NCI-H526 treated with DMSO at 0.1 percent for 48 hours (cell line): Measurements from ENCODE around the gene BOD1L1.

Experiments
- DNase-seq: peaks from one replicate; lab custom pipeline; 2025; lab: John Stamatoyannopoulos, UW

The BOD1L1 gene

DNA sequence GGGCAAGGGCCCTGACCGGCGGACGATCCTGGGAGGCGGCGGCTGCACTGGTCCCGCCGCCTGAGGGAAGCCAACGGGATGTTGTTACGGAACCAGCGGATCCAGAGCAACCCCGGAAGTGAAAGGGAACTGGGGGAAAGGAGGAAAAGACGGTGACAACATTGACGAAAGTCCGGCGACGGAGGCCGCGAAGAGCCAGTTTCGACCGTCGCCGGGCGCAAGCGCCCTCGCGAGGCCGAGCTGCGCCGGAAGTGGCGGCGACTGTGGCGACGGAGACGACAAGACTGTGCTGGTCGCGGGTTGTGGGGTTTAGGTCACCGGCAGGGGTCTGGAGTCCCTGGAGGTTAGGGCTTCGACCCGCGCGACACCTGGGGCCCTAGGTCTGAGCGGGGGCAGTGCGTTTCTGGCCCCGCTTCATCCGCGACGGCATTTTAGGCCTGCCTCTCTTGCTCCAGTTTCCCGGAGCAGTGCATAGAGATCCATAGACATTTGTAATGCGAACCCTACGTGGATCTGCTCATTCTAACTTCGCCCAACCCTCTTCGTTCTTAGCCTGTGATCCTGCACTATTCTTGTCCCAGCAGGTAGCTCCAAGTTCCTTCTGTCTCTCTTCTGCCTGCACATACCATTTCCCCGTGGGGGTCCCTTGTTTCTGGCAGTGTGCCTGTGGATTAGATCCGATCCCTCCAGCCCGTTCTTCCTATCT lies at the start of gene BOD1L1:
Gene BOD1L1 (minus strand): TSS at position 120 of the 706 bp plus-strand sequence. CDS start 138 bp downstream, outside the sequence.
- peak; percentile 74 for DNase-seq

GRCh38 chr4:13674971-13675370 lies 47.4 kb upstream of the BOD1L1 start:
- DNase-seq: no peak

GRCh38 chr4:13673167-13673566 lies 45.6 kb upstream of the BOD1L1 start:
- DNase-seq: no peak

DNA sequence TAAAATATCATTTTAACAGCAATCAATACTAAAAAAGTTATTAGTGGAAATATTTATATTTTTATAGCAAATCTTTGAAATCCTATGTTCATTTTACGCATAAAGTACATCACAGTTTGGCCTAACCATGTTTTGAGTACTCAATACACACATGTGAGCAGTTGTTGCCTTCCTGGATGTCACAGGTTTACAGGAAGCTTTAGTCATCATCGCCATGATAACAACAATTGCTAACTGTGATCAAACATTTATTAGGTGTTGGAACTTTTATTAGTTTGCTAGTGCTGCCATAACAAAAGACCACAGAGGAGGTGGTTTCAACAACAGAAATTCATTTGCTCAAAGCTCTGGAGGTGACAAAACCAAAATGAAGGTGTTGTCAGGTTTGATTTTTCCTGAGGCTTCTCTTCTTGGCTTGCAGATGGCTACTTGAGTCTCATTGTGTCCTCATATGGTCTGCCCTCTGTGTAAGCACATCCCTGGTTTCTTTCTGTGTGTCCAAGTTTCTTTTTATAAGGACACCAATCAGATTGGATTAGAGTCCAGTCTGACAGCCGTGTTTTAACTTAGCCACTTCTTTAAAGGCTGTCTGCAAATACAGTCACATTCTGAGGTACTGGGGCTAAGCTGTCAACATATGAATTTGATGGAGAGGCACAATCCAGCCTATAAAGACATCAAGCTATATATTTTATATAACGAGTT lies 43.1 kb upstream of the BOD1L1 start:
- no peak for DNase-seq

DNA sequence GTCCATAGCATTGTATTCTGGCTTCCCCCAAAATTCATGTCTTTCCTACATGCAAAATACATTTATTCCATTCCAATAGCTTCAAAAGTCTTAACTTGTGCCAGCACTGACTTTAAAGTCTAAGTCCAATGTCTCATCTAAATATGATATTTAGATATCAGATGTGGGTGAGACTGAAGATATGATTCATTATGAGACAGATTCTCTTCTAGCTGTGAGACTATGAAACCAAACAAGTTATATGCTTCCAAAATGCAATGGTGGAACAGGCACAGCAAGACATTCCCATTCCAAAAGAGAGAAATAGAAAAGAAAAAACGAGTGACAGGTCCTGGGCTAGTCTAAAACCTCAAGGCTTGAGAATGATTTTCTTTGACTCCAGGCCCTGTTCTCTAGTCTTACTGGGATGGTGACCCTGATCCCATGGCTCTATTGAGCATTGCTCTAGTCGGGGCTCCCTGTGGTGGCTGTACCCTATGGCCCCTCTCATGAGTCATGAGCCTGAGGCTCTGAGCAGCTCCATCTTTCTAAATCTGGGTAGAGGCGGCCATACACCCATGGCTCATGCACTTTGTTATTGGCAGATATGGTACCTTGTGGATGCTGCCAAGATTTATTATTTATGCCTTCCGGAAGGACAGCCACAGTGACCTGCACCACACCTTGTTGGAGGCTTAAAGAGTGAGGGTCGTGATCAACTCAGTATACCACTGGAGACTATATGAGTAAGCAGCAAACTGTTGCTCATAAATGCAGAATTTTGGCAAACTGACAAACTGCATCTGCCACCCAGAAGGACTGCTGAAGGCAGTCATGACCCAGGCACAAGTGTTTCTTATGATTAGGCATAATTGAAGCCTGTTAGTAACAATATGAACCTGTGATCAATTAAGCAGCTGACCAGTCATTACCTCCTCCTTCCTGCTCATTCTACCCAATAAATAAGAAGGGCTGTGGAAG lies 38.5 kb upstream of the BOD1L1 start:
- DNase-seq: no peak

GRCh38 chr4:13659341-13660070 lies 32.0 kb upstream of the BOD1L1 start:
- no peak for DNase-seq

GRCh38 chr4:13656569-13657405 lies 29.3 kb upstream of the BOD1L1 start:
- DNase-seq: no peak

DNA sequence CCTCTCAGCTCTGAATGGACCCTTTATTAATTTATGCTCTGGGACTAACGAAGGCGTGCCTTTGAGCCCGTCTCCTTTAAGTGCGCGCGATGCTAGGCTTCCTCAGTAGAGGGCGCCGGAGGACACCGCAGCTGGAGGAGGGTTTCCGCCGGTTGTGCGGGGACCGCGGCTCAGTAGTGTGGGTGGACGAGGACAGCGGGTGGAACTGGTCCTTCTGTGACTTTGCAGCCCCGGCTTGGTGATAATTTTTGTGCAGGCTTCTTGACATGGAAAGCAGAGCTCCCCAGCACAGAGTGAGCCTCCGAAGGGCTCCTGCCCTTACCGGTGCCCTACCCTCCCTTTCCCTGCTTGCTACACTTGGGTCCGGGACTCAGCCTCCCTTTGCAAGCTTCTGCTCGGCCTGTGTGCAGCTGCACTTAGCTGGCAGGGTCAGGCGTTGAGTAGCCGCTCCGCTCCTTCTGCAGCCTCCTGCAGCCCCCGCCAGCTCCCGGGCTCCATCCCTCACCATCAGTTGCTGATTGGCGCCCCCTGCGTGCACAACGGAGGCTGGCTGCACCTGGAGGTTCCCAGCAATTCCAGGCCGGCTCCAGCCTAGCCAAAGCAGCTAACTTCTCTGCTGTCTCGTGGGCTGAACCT lies 26.8 kb upstream of the BOD1L1 start:
- peak; percentile 44 for DNase-seq

GRCh38 chr4:13653766-13654161 lies 26.2 kb upstream of the BOD1L1 start:
- DNase-seq: no peak

GRCh38 chr4:13647031-13647430 lies 19.5 kb upstream of the BOD1L1 start:
- DNase-seq: no peak

- DNase-seq: no peak
Measured at GRCh38 chr4:13645075-13645474, 17.6 kb upstream of the BOD1L1 start.

- no peak for DNase-seq
Measured at GRCh38 chr4:13642170-13642950, 14.8 kb upstream of the BOD1L1 start.

GRCh38 chr4:13641084-13641483 lies 13.6 kb upstream of the BOD1L1 start:
- no peak for DNase-seq

DNA sequence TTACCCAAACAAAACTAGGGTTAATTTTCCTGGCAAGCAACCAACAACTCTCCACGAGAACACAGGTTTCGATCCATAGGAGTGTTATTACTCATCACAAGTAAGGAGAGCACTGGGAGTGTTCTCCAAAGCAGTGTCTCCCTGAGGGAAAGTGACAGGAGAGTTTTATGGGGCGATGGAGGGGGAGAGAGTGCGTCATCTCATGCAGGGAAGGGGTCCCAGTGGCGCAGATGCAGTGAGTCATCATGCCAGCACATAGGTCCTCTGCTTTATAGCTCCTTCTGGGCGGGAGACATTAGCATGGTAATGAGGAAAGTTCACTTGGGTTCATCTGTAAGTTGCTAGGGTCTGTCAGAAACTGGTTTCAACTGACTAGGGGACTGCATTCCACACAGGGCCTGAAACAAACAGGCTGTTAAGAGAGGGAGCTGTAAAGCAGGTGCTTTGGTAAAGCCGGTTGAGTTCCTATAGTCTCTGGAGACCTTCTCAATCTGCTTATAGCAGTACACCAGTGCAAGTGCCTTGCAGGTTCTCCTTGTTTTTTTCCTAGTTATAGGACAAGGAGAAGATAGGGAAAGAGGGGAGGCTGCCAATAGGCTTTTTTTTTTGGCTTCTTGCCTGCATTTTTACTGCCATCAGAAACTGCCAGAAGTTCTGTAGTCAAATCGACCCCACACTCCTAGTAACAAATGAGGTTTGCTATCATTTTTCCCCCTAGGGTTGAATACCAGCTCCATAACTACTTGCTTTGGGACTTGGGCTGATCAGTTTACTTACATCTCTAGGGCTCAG lies 12.8 kb upstream of the BOD1L1 start:
- DNase-seq: no peak

DNA sequence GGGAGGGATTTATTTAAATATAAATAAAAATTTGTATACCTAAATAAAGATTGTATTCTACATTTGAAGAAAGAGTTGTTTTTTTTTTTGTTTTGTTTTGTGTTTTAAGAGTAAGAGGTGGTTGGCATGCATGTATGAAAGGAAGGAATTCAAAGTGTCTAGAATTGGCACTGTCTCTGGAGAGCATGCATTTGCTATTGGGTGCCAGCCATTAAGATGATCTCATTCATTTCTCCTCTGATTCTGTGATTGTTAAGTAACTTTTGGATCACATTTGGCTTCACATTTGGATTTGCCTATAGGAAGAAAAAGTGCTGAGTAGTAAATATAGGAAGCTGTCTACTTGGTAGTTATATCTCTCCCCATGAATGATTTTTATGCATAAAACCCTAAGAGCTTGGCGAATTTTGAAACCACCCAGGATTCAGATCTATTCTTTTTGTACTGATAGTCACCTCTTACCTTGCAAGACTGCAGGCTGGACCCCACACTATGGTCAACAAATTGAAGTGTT lies 7.8 kb upstream of the BOD1L1 start:
- no peak for DNase-seq

GRCh38 chr4:13633671-13634070 lies 6.1 kb upstream of the BOD1L1 start:
- no peak for DNase-seq

DNA sequence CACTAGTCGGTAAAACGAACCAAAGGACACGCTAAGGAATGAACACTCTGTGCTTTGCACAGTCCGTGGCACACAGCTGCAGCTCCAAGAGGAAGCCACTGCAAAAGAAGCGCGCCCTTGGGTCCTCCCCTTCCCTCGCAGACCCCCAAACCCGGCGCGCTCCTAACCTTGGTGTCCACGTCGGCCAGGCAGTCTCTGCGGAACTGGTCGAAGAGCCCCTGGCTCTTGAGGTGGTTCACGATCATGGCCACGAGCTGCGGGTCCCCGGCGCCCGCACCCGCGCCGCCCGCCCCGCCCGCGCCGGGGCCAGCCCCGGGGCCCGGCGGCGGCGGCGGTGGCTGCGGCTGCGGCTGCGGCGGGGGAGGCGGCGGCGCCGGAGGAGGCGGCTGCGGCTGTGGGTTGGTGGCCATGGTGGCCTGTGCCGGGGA lies 333 bp downstream of the BOD1L1 start:
- no peak for DNase-seq

GRCh38 chr4:13626492-13627177 lies 890 bp downstream of the BOD1L1 start:
- DNase-seq: no peak
